Stimulated activated CD8-positive, alpha-beta memory T cell treated with anti-CD3 and anti-CD28 coated beads, Interleukin-4, amount 100 ng/mL, for 48 hours (primary cell): ENCODE results near the gene HHIP.
"Not testable (repeated sequence)": the region's sequence is repeated elsewhere in the genome, so short reads cannot be mapped to it uniquely, and the experiment has no call there.

Experiments
- DNase-seq: peaks from one replicate; pipeline ENCODE4 v3.0.0-alpha.2; 2020

The HHIP gene

GRCh38 chr4:144768809-144769208 lies 122.9 kb downstream of the HHIP start:
- not testable (repeated sequence) for DNase-seq

GRCh38 chr4:144778364-144778763 lies 132.4 kb downstream of the HHIP start:
- DNase-seq: no peak

- DNase-seq: no peak
Measured at GRCh38 chr4:144782345-144782744, 136.4 kb downstream of the HHIP start.

GRCh38 chr4:144785961-144786360 lies 140.0 kb downstream of the HHIP start:
- no peak for DNase-seq

DNA sequence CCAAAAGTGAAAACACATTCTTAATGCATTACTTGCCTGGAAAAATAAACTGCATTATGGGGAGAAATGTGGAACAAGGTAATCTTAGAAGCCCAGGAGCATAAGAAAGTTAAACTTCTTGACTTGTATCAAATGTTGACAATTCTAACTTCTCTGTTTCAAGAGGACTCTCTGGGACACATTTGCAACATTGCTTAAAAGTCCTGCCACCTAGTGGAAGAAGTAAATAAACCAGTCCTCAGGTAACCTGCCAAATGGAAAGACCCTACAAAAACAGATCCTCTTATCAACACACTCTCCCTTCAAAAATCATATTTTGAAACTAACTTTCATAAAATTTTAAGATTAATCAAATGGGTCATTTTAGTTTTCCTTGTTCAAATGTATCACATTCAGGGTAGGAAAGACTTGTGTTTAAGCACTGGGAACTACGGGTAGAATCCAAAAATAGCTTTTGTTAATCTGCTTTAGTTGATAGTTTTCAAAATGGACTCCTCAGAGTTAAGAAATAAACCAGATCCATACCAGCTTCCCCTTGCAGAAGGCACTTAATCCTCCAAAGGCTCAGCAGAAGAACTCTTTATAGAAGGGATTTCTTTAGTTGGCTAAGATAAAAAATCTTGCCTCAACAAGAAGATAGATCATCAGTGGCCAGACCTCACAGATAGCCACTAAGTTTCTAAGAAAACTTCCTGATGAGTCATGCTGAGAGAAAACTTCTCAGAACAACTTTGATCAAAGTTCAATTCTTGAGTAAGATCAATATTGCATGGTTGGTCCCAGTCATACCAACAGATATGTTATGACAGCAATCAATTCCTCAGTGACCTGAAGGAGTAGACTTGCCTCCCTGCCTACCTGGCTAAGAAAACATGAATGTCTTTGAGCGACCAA lies 141.7 kb downstream of the HHIP start:
- no peak for DNase-seq

DNA sequence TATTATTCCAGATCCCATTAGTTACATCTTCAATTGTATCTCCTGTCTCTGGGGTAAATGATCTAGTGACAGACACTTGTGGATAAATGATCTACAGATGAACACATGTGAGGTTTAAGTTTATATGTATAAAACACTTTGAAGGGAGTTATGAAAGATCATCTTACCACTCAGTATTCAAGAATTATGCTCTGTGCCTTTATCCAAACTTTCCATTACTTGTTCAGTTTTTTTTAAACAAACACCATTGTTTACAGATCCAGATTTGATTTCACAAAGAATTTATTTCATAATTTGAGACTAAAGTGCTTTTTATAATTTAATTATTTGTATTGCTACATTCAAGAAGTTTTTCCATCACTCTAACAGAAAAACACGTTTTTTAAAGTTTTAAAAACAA lies 142.5 kb downstream of the HHIP start:
- DNase-seq: no peak

GRCh38 chr4:144791933-144792332 lies 146.0 kb downstream of the HHIP start:
- DNase-seq: not testable (repeated sequence)
